Measurements from ENCODE around the gene CBX5.
"Not testable (repeated sequence)": the region's sequence is repeated elsewhere in the genome, so short reads cannot be mapped to it uniquely, and the experiment has no call there.

The CBX5 gene

DNA sequence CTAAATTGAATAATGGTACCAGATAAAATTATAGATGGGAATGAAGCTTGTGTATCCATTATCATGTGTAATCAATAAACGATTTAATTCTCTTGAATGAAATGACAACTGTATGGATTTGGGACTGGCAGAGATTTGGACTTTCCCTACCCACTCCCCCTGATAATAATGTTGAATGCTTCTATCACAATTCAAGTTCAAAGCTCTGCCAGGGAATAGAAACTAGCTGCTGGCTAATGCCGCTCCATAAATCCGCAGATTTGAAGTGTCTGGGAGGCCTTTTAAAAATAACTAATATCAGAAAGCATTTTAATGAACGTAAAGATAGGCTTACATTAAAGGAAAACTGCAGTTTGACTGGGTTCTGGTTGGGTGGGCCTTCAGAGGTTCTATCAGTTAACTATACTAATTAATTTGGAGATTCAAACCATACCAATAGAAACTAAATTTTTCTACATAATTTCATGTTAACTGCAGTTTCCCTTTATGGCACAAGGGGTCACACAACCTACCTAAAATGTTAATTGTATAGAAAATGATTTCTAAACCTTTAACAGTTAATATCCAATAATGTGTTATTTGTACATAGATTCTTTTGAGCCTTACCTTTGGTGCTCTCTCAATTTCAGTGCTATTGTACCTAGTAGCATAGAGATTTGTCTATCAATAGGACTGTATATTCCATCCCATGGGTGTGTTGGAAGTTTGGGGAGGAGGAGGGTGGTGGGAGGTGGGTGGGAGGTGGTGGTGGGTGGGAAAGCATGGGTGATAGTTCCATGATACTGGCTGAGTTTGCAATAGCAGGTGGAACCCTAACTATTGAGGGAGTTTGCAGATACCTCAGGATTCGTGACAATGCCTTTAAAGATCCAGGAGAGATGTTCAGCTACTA is 5.5 kb upstream of the CBX5 start:
- no peak overlapping the region for H2AFZ ChIP-seq (ENCODE audit: low read depth, low read length)
- no peak overlapping the region for H3K18ac ChIP-seq (ENCODE audit: low read depth in 1 of 2, low read length in 2 of 2)
- peak overlapping the region; percentile 37 for H3K27ac ChIP-seq (ENCODE audit: low read length, poor library complexity, severe bottlenecking)
- peak overlapping the region in 1 of 2 experiments; percentile 88 for H3K4me3 ChIP-seq (ENCODE audit: insufficient read depth in 1 of 2, low read depth in 1 of 2, low read length in 2 of 2)
- H3K9me3 ChIP-seq (ENCODE audit: control insufficient read depth, low read length): no peaks in the 10 kb centered on the region
- no peak overlapping the region for H2BK5ac ChIP-seq (ENCODE audit: low read depth, low read length, poor library complexity, severe bottlenecking)
- peaks cover 4% of the 10 kb centered on the region for H3K4me1 ChIP-seq (ENCODE audit: control insufficient read depth, insufficient read depth, low read depth, low read length)
- no peak overlapping the region for H2BK12ac ChIP-seq (ENCODE audit: low read length in 2 of 2)
- H4K91ac ChIP-seq (ENCODE audit: low read length): no peak overlapping the region
- no peaks in the 10 kb centered on the region for H3K27me3 ChIP-seq (ENCODE audit: control insufficient read depth in 1 of 2, insufficient read depth in 1 of 2, low read length in 2 of 2)
- H3K4me2 ChIP-seq (ENCODE audit: low read length, poor library complexity, severe bottlenecking): peak overlapping the region; percentile 51
- H3K14ac ChIP-seq (ENCODE audit: low read length in 2 of 2): no peak overlapping the region
- DNase-seq: no peak
- no peak overlapping the region for H2BK120ac ChIP-seq (ENCODE audit: low read depth, low read length)
- H2BK15ac ChIP-seq (ENCODE audit: low read depth, poor library complexity, severe bottlenecking): no peak overlapping the region
- 90% methylated on average over 3 of the region's 5 CpGs for WGBS
- peaks cover 22 to 73% of the 10 kb centered on the region in 2 experiments for H3K36me3 ChIP-seq (ENCODE audit: control insufficient read depth in 1 of 2, insufficient read depth in 2 of 2, low read depth in 1 of 2, low read length in 2 of 2)
- H2AK5ac ChIP-seq (ENCODE audit: low read length, severe bottlenecking): no peak overlapping the region
- H3K9ac ChIP-seq (ENCODE audit: low read length): peak overlapping the region; percentile 95
- peak overlapping the region; percentile 30 for H4K8ac ChIP-seq (ENCODE audit: low read length)
- H3K23ac ChIP-seq (ENCODE audit: low read length in 2 of 2): no peak overlapping the region
- H3K4ac ChIP-seq (ENCODE audit: low read depth in 1 of 2, low read length in 2 of 2): no peak overlapping the region
- no peaks in the 10 kb centered on the region for H3K79me1 ChIP-seq (replicated peaks; ENCODE audit: low read length, poor library complexity, severe bottlenecking)

DNA sequence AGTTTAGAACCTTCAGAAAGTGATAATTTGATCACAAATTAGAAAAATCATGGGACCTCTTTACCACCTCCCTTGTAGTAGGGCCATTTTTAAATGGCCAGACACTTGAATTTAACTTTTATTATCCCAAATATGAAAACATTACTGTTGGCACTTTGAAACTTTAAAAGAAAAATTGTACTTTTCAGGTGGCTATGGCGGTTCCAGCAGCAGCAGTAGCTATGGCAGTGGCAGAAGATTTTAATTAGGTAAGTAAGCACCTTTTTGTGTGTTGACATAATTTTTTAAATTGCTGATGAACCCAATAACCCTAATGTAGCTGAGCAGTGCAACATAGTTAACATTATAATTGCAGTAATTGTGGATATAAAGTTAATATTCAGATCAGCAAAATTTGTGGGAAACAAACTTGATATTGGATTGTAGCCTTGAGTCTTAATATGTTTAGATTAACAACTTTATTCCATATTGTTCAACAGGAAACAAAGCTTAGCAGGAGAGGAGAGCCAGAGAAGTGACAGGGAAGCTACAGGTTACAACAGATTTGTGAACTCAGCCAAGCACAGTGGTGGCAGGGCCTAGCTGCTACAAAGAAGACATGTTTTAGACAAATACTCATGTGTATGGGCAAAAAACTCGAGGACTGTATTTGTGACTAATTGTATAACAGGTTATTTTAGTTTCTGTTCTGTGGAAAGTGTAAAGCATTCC is 4.3 kb upstream of the CBX5 start:
- not testable (repeated sequence) for H3K4ac ChIP-seq (ENCODE audit: low read depth in 1 of 2, low read length in 2 of 2); H3K23ac ChIP-seq (ENCODE audit: low read length in 2 of 2); H2AFZ ChIP-seq (ENCODE audit: low read depth, low read length); H2BK120ac ChIP-seq (ENCODE audit: low read depth, low read length); H4K91ac ChIP-seq (ENCODE audit: low read length); H3K18ac ChIP-seq (ENCODE audit: low read depth in 1 of 2, low read length in 2 of 2); H4K8ac ChIP-seq (ENCODE audit: low read length); H2AK5ac ChIP-seq (ENCODE audit: low read length, severe bottlenecking); H2BK15ac ChIP-seq (ENCODE audit: low read depth, poor library complexity, severe bottlenecking); H2BK12ac ChIP-seq (ENCODE audit: low read length in 2 of 2); DNase-seq; H3K4me1 ChIP-seq (ENCODE audit: control insufficient read depth, insufficient read depth, low read depth, low read length); H3K14ac ChIP-seq (ENCODE audit: low read length in 2 of 2); H3K9me3 ChIP-seq (ENCODE audit: control insufficient read depth, low read length); H3K79me1 ChIP-seq (replicated peaks; ENCODE audit: low read length, poor library complexity, severe bottlenecking); H3K27ac ChIP-seq (ENCODE audit: low read length, poor library complexity, severe bottlenecking); H2BK5ac ChIP-seq (ENCODE audit: low read depth, low read length, poor library complexity, severe bottlenecking); H3K27me3 ChIP-seq (ENCODE audit: control insufficient read depth in 1 of 2, insufficient read depth in 1 of 2, low read length in 2 of 2)
- WGBS: 94% methylated on average over 1 of the region's 2 CpGs
- H3K36me3 ChIP-seq (ENCODE audit: control insufficient read depth in 1 of 2, insufficient read depth in 2 of 2, low read depth in 1 of 2, low read length in 2 of 2): peaks cover 22 to 73% of the 10 kb centered on the region in 2 experiments
- peak overlapping the region; percentile 66 for H3K4me2 ChIP-seq (ENCODE audit: low read length, poor library complexity, severe bottlenecking)
- peak overlapping the region; percentile 95 for H3K9ac ChIP-seq (ENCODE audit: low read length)
- peak overlapping the region in 1 of 2 experiments; percentile 88 for H3K4me3 ChIP-seq (ENCODE audit: insufficient read depth in 1 of 2, low read depth in 1 of 2, low read length in 2 of 2)

- Histone ChIP-seq H3K18ac (ENCODE audit: low read depth in 1 of 2, low read length in 2 of 2) (no peak overlapping the region), H2AK5ac (ENCODE audit: low read length, severe bottlenecking) (no peak overlapping the region)
These were observed 3.1 kb upstream of the CBX5 start for GRCh38 chr12:54282949-54283593.

GRCh38 chr12:54281694-54282093 is 1.8 kb upstream of the CBX5 start:
- H2BK5ac ChIP-seq (ENCODE audit: low read depth, low read length, poor library complexity, severe bottlenecking); DNase-seq; H3K14ac ChIP-seq (ENCODE audit: low read length in 2 of 2); H2AFZ ChIP-seq (ENCODE audit: low read depth, low read length); H4K8ac ChIP-seq (ENCODE audit: low read length); H3K4me1 ChIP-seq (ENCODE audit: control insufficient read depth, insufficient read depth, low read depth, low read length); H3K79me1 ChIP-seq (replicated peaks; ENCODE audit: low read length, poor library complexity, severe bottlenecking); H2BK15ac ChIP-seq (ENCODE audit: low read depth, poor library complexity, severe bottlenecking); H3K23ac ChIP-seq (ENCODE audit: low read length in 2 of 2); H3K4ac ChIP-seq (ENCODE audit: low read depth in 1 of 2, low read length in 2 of 2); H2BK12ac ChIP-seq (ENCODE audit: low read length in 2 of 2); H3K27me3 ChIP-seq (ENCODE audit: control insufficient read depth in 1 of 2, insufficient read depth in 1 of 2, low read length in 2 of 2); H2BK120ac ChIP-seq (ENCODE audit: low read depth, low read length); H2AK5ac ChIP-seq (ENCODE audit: low read length, severe bottlenecking); H3K9me3 ChIP-seq (ENCODE audit: control insufficient read depth, low read length); H3K27ac ChIP-seq (ENCODE audit: low read length, poor library complexity, severe bottlenecking); H4K91ac ChIP-seq (ENCODE audit: low read length); H3K18ac ChIP-seq (ENCODE audit: low read depth in 1 of 2, low read length in 2 of 2): not testable (repeated sequence)
- WGBS: 0% methylated on average over 1 of the region's 4 CpGs
- Histone ChIP-seq H3K9ac (ENCODE audit: low read length) (peak overlapping the region; percentile 95), H3K4me2 (ENCODE audit: low read length, poor library complexity, severe bottlenecking) (peak overlapping the region; percentile 65), H3K4me3 (ENCODE audit: insufficient read depth in 1 of 2, low read depth in 1 of 2, low read length in 2 of 2) (peak overlapping the region; percentile 42 to 88), H3K36me3 (ENCODE audit: control insufficient read depth in 1 of 2, insufficient read depth in 2 of 2, low read depth in 1 of 2, low read length in 2 of 2) (peaks cover 9 to 55% of the 10 kb centered on the region in 2 experiments)

More at GRCh38 chr12:54282949-54283593, 3.1 kb upstream of the CBX5 start:
- DNase-seq: no peak
- Histone ChIP-seq H3K4me2 (ENCODE audit: low read length, poor library complexity, severe bottlenecking) (peak overlapping the region; percentile 66), H2BK12ac (ENCODE audit: low read length in 2 of 2) (no peak overlapping the region), H3K9me3 (ENCODE audit: control insufficient read depth, low read length) (no peaks in the 10 kb centered on the region), H3K23ac (ENCODE audit: low read length in 2 of 2) (no peak overlapping the region), H4K91ac (ENCODE audit: low read length) (no peak overlapping the region), H2AFZ (ENCODE audit: low read depth, low read length) (no peak overlapping the region), H2BK120ac (ENCODE audit: low read depth, low read length) (no peak overlapping the region), H3K4me3 (ENCODE audit: insufficient read depth in 1 of 2, low read depth in 1 of 2, low read length in 2 of 2) (peak overlapping the region; percentile 23 to 88), H3K27me3 (ENCODE audit: control insufficient read depth in 1 of 2, insufficient read depth in 1 of 2, low read length in 2 of 2) (no peaks in the 10 kb centered on the region), H3K9ac (ENCODE audit: low read length) (peak overlapping the region; percentile 95), H3K14ac (ENCODE audit: low read length in 2 of 2) (peak overlapping the region in 1 of 2 experiments; percentile 9), H3K36me3 (ENCODE audit: control insufficient read depth in 1 of 2, insufficient read depth in 2 of 2, low read depth in 1 of 2, low read length in 2 of 2) (peaks cover 14 to 69% of the 10 kb centered on the region in 2 experiments), H3K79me1 (replicated peaks; ENCODE audit: low read length, poor library complexity, severe bottlenecking) (no peaks in the 10 kb centered on the region), H4K8ac (ENCODE audit: low read length) (no peak overlapping the region), H3K4me1 (ENCODE audit: control insufficient read depth, insufficient read depth, low read depth, low read length) (peaks cover 4% of the 10 kb centered on the region), H3K4ac (ENCODE audit: low read depth in 1 of 2, low read length in 2 of 2) (no peak overlapping the region), H3K27ac (ENCODE audit: low read length, poor library complexity, severe bottlenecking) (no peak overlapping the region), H2BK15ac (ENCODE audit: low read depth, poor library complexity, severe bottlenecking) (no peak overlapping the region), H2BK5ac (ENCODE audit: low read depth, low read length, poor library complexity, severe bottlenecking) (no peak overlapping the region)
- WGBS: 58% methylated on average over 11 of the region's 11 CpGs

All from mesenchymal stem cell (in vitro differentiated cells and primary cell).